HG03103 (cell line): ENCODE measurements around the gene BIRC6.
A peak's percentile ranks its signal among the peaks of the same experiment; 100 is the strongest.
"Not testable (repeated sequence)": the region's sequence is repeated elsewhere in the genome, so short reads cannot be mapped to it uniquely, and the experiment has no call there.

Experiments
- ATAC-seq: cut with Tn5 transposase; IDR thresholded peaks from one replicate; pipeline ENCODE4 v1.9.1; 2021; ENCODE audit warnings: low read depth; ENCODE audit not compliant: unreplicated experiment

BIRC6 gene

DNA sequence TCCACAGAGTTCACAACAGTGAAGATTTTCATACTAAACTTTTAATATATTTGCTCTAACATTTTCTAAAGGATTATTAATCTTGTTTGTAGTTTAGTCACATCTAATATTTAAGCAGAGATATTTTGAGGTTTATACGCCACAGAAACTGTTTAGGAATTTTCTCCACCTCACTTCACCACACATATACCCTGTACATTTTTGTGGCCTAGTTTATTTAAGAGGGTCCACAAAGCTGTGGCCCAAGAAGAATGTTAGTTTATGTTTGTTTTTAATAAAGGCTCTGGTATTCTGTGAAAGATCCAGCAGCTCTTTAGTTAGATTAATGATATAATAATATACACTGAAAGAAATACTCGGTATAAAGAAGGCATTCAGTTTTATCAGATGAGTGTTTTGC lies 138.3 kb downstream of the BIRC6 start:
- ATAC-seq, result no peak

DNA sequence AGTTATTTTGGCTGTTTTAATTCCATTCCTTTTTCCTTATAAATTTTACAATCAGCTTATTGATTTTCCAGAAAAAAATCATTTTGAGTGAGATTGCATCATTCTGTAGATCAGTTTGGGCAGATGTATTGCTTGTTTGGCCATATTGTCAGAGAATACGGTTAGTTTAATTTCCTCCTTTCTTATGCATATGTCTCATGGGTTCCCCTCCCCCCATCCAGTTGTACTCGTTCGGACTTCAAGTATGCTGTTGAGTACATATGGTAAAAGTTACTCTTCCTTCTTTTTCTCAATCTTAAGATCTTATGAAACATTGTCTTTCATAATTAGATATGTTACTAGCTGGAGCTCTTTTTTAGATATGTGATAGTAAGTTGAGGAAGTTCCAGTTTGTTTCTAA lies 139.8 kb downstream of the BIRC6 start:
- no peak for ATAC-seq

DNA sequence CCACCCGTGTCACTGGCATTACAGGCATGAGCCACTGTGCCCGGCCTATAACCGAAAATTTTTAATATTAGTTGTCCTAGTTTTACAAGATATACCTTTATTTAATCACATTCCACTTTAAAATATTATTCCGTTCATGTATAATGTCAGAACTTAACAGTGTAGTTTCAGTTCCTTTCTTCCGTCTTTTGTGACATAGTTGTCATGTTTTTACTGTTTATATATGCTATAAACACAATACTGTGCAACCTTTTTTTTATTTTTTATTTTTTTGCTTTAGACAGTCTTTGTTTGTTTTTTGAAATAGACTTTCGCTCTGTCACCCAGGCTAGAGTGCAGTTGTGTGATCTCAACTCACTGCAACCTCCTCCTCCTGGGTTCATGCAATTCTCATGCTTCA lies 141.5 kb downstream of the BIRC6 start:
- no peak for ATAC-seq

DNA sequence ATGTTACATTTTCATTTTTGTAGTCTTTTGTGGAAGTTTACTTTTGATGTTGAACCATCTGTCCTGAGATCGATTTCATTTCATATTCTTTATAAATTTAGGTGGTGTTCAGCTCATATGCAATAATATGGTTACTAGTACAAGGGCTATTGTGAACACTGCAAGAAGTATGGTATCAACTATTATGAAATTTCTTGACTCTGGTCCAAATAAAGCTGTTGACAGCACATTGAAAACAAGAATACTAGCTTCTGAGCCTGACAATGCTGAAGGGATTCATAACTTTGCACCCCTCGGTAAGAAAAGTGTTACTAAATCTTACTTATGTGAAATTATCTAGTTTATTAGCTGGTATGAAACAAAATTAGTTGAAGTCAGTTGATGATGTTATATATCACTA lies 146.1 kb downstream of the BIRC6 start:
- no peak for ATAC-seq

DNA sequence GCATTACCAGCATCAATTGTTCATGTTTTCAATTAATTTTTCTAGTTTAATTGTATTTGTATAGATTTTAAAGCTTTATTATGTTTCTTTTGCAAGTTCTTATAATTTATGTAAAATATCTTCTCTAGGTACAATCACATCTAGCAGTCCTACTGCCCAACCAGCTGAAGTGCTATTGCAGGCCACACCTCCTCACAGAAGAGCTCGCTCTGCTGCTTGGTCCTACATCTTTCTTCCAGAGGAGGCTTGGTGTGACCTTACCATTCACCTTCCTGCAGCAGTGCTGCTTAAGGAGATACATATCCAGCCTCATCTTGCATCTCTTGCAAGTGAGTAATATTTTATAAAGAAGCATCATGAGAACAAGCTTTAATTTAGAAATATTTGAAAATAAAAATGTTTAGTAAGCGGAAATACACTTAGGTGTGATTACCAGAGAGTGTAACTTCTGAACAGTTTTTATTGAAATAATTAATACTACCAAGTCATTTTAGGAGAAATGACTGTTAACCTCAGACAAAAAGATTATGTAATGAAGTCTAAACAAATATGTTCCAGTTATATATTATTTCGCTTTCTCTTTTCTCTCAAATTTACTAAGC lies 148.2 kb downstream of the BIRC6 start:
- no peak for ATAC-seq

DNA sequence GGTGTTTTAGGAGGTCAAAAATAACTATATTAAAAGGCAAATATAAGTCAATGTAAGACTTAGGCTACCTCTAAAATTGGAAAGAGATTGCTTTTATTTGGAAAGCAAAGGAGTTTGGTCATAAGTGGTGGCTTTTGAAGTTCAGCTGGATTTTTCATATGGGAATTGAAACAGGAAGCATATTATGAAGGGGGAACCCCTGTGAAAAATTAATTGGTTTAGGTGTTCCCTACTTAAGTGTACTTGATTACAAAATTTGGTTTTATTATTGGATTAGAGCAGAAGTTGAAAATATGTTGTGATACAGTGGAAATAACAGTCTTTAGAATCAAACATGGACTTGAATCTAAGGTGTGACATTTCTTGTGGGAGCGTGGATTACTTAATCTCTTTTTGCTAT lies 149.6 kb downstream of the BIRC6 start:
- no peak for ATAC-seq

DNA sequence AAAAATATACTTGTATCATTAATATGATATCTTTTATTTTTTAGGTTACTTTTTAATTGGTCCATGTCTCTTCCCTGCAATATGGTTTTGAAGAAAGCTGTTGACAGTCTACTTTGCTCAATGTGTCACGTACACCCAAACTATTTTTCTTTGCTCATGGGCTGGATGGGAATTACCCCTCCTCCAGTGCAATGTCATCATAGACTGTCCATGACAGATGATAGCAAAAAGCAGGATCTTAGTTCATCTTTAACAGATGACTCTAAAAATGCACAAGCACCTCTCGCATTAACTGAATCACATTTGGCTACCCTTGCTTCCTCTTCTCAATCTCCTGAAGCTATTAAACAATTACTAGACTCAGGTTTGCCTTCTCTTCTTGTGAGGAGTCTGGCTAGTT lies 158.1 kb downstream of the BIRC6 start:
- ATAC-seq, result no peak

DNA sequence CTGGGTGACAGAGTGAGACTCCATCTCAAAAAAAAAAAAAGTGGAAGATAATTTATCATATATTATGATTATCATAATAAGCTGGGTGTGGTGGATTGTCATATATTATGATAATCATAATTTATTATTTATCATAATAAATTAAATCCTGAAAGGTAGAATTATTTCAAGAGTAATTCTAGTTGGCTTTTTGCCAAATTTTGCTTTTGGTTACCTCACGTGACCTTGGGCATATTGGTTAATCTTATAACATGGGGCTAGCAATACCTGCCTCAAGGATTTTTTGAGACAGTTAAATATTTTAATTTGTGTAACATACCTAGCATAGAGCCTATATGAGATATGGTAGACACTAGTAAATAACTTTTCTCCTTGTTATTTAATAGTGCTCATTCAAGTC lies 159.7 kb downstream of the BIRC6 start:
- no peak for ATAC-seq

DNA sequence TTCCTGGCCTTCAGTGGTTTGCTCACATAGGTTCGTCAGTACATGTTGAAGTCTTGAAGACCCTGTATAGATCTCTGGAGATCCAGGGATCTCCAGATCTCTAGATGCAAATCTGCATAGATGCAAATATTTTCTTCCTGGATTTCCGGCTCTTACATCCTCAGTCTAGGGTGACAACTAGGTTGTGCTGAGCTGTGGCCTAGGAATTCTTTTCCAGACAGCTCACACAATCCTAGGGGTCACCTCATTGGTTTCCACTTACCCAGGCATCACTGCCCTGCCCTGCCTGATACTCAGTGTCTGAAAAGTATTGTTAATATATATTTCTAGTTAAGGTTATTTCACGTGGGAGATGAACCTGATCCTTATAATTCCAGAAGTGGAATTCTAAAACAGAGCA lies 165.9 kb downstream of the BIRC6 start:
- no peak for ATAC-seq

DNA sequence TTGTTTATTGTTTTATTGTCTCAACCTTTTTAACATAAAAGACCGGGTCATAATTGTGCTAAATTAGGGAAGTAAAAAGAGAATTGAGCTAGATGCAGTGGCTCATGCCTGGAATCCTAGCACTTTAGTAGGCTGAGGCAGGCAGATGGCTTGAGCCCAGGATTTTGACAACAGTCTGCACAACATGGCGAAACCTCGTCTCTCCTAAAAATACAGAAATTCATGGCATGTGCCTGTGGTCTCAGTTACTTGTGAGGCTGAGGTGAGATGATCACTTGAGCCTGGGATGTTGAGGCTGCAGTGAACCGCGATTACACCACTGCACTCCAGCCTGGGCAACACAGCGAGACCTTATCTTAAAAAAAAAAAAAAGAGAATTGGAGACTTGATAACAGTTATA lies 166.9 kb downstream of the BIRC6 start:
- no peak for ATAC-seq

DNA sequence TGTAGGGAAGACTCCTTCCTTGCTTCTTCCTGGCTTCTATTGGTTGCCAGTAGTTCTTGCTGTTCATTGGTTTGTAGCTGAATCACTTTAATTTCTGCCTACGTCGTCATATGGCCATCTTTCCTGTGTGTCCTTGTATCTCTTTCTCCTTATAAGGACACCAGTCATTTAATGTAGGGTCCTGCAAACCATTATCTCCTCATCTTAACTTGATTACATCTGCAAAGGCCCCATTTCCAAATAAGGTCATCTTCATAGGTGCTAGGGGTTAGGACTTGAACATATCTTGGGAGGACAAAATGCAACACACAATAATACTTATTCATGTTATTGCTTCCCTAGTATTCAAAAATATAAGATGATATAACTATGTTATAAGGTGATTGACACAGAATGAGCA lies 175.5 kb downstream of the BIRC6 start:
- ATAC-seq, result no peak

DNA sequence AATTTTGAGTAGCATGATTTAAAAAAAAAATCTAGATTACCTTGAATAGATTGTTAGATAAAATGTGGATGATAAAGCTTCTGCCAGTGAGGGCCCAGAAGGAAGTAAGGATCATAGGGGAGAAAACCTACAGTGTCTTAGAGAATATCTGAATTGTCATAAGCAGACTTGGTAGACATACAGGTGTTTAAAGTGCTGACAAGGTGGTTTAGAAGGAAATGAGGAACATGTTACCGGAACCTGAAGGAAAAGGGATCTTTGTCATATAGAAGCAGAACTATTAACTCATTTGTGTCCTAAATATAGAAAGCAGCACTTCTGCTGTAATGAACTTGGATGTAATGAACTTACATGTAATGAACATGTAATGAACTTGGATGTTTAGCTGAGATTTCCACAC lies 176.1 kb downstream of the BIRC6 start:
- ATAC-seq, result no peak

DNA sequence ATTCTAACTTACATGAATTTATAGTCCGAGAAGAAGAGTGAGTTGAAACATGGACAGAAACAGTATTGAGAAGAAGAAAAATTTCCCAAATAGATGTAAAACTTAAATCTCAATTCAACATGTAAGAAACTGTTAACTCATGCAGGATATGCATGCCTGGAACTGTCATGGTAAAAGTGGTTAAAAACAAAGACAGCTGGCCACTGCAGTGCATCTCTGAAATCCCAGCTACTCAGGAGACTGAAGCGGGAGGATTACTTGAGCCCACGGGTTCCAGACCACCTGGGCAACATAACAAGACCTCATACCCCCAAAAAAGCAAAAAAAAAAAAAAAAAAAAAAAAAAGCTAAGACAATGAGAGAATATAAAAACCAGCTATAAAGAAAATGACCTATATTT lies 178.0 kb downstream of the BIRC6 start:
- no peak for ATAC-seq

DNA sequence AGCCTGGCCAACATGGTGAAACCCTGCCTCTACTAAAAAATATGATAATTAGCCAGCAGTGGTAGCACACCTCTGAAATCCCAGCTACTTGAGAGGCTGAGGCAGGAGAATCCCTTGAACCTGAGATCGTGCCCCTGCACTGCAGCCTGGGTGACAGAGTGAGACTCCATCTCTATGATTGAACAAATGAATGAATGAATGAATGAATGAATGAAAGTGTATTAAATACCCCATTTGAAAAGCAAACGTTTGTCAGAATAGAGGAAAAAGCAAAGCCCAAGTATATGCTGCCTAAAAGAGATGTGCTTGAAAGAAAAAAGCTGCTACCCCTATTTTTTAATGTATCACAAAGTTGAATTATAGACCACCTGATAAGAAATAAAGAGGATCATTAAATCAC lies 181.9 kb downstream of the BIRC6 start:
- no peak for ATAC-seq

DNA sequence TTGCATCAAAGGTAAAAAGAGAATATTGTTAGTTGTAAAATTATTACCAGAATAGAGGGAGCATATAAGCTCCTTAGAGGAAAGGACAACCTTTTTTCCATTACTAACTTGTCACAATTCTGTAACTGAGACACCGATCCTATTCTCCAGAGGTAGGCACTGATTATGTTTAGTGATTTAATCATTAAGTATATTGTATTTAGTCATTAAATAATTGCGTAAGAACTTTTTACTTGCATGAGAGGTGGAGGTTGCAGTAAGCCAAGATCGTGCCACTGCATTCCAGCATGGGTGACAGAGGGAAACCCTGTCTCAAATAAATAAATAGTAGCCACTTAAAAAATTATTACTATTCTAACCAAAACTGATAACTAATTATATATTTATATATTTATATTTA lies 195.7 kb downstream of the BIRC6 start:
- ATAC-seq, result not testable (repeated sequence)

DNA sequence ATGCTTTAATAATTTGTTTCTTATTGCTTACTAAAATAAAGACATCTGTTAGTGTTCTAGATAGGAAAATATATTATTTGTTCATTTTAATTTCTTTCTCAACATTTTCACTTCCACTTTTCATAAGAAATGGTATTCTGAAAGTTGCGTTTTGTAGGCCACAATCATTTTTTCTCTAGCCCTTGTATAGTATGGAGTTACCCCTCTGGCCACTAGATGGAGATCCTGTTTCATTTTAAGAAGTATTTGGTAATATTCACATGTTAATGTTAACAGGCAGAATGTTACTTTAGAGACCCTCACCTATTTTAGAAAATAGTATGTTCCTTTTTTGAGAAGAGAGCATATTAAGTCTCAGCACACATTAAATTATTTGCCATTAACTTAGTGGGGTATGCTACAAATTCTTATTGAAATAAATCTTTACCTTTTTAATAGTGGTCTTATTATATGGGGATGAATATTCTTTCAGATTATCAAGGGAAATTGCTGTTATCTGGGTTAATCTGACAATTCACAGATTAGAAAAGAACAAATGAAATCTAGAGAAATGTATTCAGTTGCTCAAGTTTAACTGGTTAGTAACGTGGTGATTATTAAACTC lies 197.1 kb downstream of the BIRC6 start:
- peak; percentile 69 for ATAC-seq

DNA sequence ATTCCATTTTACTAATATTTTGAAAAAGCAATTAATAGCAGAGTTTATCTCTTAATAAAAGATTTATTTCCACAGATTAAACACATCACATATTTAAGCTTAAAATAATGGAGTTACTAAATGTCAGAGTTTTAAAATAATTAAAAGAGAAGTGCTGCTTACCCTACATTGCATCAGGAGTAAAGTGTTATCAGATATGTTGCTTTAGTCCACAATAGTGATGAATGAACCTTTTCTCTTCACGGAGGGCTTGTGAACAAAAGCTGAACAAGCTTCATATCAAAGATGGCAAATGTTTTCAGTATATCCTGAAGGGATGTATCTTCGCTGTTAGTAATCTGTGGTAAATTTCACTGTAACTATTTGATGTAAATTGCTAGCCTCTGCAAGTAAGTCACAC lies 201.7 kb downstream of the BIRC6 start:
- ATAC-seq, result no peak

DNA sequence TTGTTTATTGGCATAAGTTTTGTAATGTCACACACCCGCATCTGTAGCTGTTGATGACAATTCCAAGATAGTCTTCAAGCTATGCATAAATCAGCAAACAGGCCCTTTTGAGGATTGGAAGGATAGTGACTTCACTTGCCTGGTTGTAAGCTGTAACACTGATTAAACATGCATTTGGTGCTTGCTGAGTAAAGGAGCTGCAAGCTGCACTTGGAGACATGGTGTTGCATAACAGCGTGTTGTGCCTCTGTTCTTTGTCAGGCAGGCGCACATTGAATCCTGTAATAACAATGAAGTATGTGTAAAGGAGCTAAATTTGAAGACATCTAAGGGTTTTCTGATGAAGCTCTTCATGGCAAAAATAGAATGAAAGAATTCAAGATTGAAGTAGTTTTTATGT lies 202.3 kb downstream of the BIRC6 start:
- no peak for ATAC-seq

DNA sequence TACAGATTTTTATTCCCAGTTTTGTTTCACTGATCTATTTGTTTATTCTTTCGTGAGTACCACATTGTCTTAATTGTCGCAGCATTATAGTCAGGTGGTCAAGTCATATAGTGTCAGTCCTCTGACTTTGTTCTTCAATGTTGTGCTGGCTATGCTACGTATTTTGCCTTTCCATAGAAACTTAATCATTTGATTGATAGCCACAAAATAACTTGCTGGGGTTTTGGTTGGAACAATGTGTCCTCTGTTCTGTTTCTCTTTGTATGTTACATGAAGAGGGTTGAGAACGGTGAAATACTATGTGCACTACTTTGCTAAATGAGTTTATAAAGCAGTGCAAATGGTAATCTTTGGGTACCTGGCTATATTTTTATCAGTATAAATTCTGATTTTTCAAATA lies 206.1 kb downstream of the BIRC6 start:
- no peak for ATAC-seq

DNA sequence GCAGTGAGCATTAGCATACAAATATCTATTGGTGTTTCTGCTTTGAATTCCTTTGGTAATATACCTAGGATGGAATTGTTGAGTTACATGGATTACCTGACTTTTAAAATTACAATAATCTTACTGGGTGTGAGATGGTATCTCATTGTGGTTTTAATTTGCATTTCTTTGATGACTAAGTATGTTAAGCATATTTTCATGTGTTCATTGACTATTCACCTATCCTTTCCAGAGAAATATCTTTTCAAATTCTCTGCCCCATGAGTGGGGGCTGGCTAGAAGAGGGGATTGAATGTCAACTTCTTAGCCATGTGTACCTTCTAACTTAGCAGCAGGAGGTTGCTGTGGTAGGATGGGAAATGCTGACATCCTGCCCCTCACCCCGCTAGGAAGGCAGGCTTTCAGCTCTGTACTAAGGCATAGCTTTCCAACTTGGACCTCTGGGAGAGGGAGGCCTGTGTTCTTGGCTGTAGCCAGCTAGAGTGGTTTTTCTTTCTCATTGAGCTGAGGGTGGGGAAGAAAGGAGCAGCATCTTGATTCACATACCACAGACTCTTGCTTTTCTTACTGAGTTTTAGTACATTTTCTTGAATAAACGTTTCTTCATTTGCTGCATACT lies 207.7 kb downstream of the BIRC6 start:
- no peak for ATAC-seq

DNA sequence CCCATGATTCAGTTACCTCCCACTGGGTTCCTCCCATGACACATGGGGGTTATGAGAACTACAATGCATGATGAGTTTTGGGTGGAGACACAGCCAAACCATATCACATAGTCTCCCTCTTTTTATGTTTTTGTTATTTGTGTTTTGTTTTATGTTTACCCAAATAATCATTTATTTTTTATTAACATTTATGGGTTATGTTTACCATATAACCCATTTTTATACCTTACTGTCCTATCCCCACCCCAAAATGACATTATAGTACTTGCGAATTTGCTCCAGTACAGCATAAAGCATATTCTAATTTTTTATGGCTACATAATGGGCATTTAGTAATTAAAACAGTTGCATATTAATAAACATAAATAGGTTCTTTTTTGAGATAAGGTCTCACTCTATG lies 209.1 kb downstream of the BIRC6 start:
- ATAC-seq, result no peak

DNA sequence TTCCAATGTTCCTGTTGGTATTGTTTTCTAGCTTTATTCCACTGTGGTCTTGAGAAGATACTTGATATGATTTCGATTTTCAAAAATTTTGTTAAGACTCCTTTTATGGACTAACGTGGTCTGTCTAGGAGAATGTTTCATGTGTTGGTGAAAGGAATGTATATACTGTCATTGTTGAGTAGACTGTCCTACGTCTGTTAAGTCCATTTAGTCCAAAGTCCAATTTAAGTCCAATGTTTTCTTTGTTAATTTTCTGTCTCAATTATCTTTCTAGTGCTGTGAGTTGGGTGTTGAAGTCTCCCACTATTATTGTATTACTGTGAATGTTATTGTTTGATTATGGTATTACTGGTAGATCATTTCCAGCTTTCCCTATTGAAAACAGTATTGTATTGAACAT lies 215.2 kb downstream of the BIRC6 start:
- no peak for ATAC-seq

DNA sequence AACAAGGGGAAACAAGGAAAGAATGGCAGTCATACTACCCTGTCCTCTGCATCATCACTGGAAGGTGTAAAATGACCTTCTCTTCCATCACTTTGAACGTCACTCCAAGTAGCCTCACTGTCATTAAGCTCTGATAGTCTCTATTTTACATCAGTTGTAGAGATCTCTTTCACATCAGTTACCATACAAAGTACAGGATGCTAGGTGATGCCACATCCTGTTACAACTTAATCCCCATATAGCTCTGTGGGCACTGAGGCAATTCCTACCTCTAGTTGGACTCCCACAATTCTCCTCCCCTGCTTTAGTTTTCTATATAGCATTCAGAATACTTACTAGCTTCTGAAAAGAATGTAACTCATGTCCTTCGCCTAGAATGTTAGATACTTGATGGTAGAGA lies 215.9 kb downstream of the BIRC6 start:
- no peak for ATAC-seq
